Fibroblast of lung (primary cell): ENCODE measurements around the gene TBCA.

Experiments used
- CTCF ChIP-seq, 2 donors: IDR thresholded peaks in 1 of 2; conservative IDR thresholded peaks in 1 of 2; 1 replicate in 1 of 2; 2 replicates in 1 of 2; pipeline ENCODE4 v1.5.1; 2011 to 2012; ENCODE audit warnings: low read length in 2 of 2, control low read depth in 1 of 2, inconsistent platforms in 1 of 2, low read depth in 1 of 2, mild to moderate bottlenecking in 1 of 2
- EZH2 ChIP-seq: IDR thresholded peaks from 2 replicates; pipeline ENCODE4 v1.5.1; 2012; ENCODE audit warnings: low read length, control low read depth, mild to moderate bottlenecking; ENCODE audit errors: missing control alignments

GRCh38 chr5:77725616-77726015, 50.5 kb downstream of the TBCA start:
- TF ChIP-seq CTCF (conservative IDR thresholded peaks at IDR 0.05 in 1 of 2, IDR thresholded peaks at IDR 0.05 in 1 of 2; ENCODE audit: low read depth in 1 of 2, low read length in 2 of 2) (no peak), EZH2 (no peak)
